ENCODE measurements around the gene NAT8L.

Gene NAT8L

GRCh38 chr4:2071912-2072867, 13.1 kb downstream of the NAT8L start:
- no peaks in the 10 kb centered on the region for H3K9me3 Mint-ChIP-seq
- no peak overlapping the region for H3K4me3 Mint-ChIP-seq
- H3K27me3 Mint-ChIP-seq, result peaks cover 0 to 9% of the 10 kb centered on the region in 2 donors
- DNase-seq (no peak), ATAC-seq (replicated peaks) (no peak)
- H3K27ac Mint-ChIP-seq, result peak overlapping the region; percentile 20
- no peaks in the 10 kb centered on the region for H3K36me3 Mint-ChIP-seq
- no peaks in the 10 kb centered on the region for H3K4me1 Mint-ChIP-seq

- Mint-ChIP-seq H3K27me3 (peaks cover 0 to 9% of the 10 kb centered on the region in 2 donors), H3K4me3 (no peak overlapping the region), H3K9me3 (no peaks in the 10 kb centered on the region), H3K36me3 (no peaks in the 10 kb centered on the region), H3K4me1 (no peaks in the 10 kb centered on the region), H3K27ac (no peak overlapping the region)
- ATAC-seq (replicated peaks) (no peak), DNase-seq (no peak)
Measured at GRCh38 chr4:2072971-2073807, 14.1 kb downstream of the NAT8L start.

DNA sequence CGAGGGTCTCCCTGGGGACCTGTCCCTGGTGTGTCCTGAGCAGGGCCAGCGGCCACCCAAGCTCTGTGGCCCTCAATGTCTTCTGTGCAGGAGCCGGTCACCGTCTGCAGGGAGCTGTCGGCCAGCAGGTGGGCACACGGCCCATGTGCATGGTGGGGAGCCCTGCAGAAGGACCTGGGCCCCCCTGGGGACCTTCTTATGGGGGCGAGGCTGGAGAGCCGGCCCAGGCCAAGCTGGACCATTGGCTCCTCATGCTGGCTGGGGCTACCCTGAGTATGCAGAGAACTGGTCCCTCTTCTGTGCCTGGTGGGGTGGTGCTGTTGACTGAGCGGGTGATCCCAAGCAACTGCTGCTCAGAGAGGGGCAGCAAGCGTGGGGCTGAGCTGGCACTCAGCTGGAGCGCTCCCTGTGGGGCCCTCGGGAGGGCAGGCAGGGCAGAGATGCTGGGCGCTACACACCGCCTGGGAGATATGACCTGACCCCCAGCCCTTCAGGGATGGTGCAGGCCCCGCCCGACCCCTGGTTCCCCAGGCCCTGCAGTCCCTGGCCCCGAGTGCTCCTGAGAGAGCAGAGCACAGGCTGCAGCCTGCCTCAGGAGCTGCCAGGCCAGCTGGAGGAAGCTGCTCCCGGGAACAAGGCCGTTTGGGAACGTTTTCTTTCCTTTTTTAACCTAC, 14.8 kb downstream of the NAT8L start:
- no peaks in the 10 kb centered on the region for H3K9me3 Mint-ChIP-seq
- H3K4me1 Mint-ChIP-seq, result no peaks in the 10 kb centered on the region
- DNase-seq (no peak), ATAC-seq (replicated peaks) (no peak)
- no peaks in the 10 kb centered on the region for H3K36me3 Mint-ChIP-seq
- peaks cover 0 to 9% of the 10 kb centered on the region in 2 donors for H3K27me3 Mint-ChIP-seq
- H3K4me3 Mint-ChIP-seq, result no peak overlapping the region
- no peak overlapping the region for H3K27ac Mint-ChIP-seq

- Mint-ChIP-seq H3K36me3 (no peaks in the 10 kb centered on the region), H3K4me1 (no peaks in the 10 kb centered on the region), H3K27ac (no peak overlapping the region), H3K4me3 (no peak overlapping the region), H3K9me3 (peaks cover 0 to 1% of the 10 kb centered on the region in 2 donors), H3K27me3 (peaks cover 0 to 9% of the 10 kb centered on the region in 2 donors)
- ATAC-seq (replicated peaks) (no peak), DNase-seq (no peak)
Measured at GRCh38 chr4:2074588-2074987, 15.5 kb downstream of the NAT8L start.

- Mint-ChIP-seq H3K4me3 (no peak overlapping the region), H3K36me3 (no peaks in the 10 kb centered on the region), H3K27me3 (peaks cover 0 to 14% of the 10 kb centered on the region in 2 donors), H3K4me1 (no peaks in the 10 kb centered on the region), H3K27ac (no peak overlapping the region), H3K9me3 (peaks cover 0 to 1% of the 10 kb centered on the region in 2 donors)
- no peak for ATAC-seq (replicated peaks)
- no peak for DNase-seq
Measured at GRCh38 chr4:2075171-2075986, 16.3 kb downstream of the NAT8L start.

DNA sequence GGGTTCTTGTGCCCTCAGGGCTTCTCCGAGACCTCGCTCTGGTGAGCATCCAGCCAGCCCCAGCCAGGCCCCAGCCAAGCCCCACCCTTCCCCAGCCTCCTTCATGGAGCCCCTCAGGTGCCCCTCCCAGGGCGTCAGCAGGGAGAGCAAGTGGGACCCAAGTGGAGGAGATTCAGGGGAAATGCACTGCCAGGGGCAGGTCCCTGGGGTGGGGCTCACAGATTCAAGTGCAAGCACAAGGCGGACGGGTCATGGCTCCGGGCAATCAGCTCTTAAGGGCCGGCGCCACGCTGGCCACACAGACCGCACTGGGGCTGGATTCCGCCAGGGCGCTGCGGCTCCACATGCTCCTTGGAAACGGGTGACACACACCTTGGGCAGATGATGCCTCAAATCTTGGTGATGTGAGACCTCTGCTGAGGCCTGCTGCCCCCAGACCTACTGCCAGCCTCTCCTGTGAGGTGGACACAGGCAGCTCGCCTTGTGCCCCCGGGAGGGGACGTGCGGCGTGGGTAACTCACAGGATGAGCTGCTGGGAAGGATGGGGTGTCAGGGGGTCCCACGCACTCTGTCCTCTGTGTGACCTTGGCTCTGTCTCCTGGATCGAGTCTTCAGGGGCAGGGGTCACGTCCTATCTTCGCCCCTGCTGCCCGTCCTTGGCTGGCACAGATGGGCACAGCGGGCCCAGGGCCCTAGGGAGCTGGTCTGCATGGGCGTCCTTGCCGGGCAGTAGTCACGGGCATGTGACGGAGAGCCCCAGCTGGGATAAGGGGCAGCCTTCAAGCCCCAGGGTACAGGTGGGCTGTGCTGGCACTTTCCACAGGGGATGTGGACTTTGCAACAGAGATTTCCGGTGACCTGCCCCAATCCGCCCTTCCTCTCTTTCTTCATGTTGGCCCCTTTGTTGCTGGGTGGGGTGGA, 17.1 kb downstream of the NAT8L start:
- no peak for ATAC-seq (replicated peaks)

DNA sequence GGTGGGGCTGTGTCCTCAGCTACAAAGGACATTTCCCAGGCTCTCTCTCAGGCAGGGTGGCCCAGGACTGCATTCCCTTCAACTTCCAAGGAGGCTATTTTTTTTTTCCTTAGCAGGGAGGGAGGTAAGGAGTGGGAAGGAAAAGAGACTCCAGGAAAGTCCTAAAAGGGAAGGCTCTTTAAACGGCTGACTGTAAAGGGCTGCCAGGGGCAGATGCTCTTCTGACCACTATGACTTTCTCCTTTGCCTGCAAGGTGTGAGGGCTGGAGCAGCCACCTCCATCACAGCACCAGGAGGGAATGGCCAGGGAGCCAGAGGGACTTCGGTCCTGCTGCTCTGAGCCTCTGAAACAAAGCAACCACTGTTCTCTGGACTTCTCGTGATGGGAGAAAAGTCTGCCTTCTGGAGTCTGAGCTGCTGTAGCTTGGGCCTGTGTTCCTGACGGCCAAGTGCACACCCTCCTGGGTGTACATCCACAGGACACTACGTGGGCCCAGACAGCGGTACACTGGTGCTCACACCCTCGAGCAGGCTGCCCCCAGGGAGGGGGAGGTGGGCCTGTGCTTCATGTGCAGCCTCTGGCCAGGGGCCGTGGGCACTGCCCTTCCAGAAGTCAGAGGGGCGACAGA, 17.9 kb downstream of the NAT8L start:
- peaks cover 0 to 6% of the 10 kb centered on the region in 2 donors for H3K27me3 Mint-ChIP-seq
- H3K27ac Mint-ChIP-seq, result no peak overlapping the region
- DNase-seq, result no peak
- no peaks in the 10 kb centered on the region for H3K36me3 Mint-ChIP-seq
- H3K4me1 Mint-ChIP-seq, result no peaks in the 10 kb centered on the region
- H3K4me3 Mint-ChIP-seq, result no peak overlapping the region
- peaks cover 0 to 1% of the 10 kb centered on the region in 2 donors for H3K9me3 Mint-ChIP-seq
- no peak for ATAC-seq (replicated peaks)

More for the DNA sequence above, 17.1 kb downstream of the NAT8L start:
- H3K4me3 Mint-ChIP-seq, result no peak overlapping the region
- peaks cover 0 to 10% of the 10 kb centered on the region in 2 donors for H3K27me3 Mint-ChIP-seq
- no peaks in the 10 kb centered on the region for H3K36me3 Mint-ChIP-seq
- peaks cover 0 to 1% of the 10 kb centered on the region in 2 donors for H3K9me3 Mint-ChIP-seq
- H3K4me1 Mint-ChIP-seq, result no peaks in the 10 kb centered on the region
- DNase-seq, result no peak
- H3K27ac Mint-ChIP-seq, result no peak overlapping the region

DNA sequence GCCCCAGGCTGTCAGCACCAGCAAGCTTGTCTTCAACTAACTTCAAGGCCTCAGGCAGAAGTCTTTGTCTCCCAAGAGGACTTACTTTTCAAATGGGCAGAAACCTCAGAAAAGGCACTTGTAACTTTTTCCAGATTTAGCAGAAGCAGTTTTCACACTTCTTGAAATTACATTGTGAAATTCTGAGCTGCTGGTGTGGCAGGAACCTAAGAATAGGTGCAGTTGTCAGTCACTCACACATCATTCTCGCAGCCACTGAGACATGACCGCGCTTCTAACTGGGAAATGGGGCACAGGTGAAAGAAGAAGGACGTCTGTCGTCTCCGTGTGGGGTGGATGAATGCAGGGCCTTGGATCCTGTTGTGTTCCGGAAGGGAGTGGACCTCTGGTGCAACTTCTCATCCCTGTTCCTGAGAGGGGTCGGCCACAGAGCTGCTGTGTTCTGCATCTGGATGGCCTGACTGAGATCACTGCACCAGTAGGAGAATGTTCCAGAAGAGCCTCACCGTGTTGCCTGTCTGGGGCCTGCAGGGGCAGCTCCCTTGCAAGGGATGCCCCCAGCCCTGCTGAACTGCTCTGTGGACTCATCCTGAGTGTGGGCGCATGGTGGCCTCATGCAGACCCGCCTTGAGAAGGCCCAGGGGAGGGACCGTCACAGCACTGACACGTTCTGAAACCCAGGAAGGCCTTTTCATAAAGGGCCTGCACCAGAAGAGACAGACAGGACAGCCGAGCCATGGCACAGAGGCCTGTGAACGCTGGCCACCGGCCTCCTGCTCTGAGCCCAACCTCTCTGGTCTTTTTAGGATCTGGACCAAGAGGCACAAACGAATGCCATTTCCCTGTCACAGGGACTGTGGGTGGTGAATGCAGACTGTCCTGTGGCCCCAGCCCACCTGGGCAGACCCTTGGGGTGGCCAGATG, 18.7 kb downstream of the NAT8L start:
- H3K36me3 Mint-ChIP-seq, result no peaks in the 10 kb centered on the region
- no peak for DNase-seq
- no peak overlapping the region for H3K27ac Mint-ChIP-seq
- H3K4me1 Mint-ChIP-seq, result no peaks in the 10 kb centered on the region
- H3K9me3 Mint-ChIP-seq, result peaks cover 0 to 1% of the 10 kb centered on the region in 2 donors
- peaks cover 0 to 6% of the 10 kb centered on the region in 2 donors for H3K27me3 Mint-ChIP-seq
- no peak overlapping the region for H3K4me3 Mint-ChIP-seq
- peak in 1 of 2 donors; percentile 49 for ATAC-seq (replicated peaks)

DNA sequence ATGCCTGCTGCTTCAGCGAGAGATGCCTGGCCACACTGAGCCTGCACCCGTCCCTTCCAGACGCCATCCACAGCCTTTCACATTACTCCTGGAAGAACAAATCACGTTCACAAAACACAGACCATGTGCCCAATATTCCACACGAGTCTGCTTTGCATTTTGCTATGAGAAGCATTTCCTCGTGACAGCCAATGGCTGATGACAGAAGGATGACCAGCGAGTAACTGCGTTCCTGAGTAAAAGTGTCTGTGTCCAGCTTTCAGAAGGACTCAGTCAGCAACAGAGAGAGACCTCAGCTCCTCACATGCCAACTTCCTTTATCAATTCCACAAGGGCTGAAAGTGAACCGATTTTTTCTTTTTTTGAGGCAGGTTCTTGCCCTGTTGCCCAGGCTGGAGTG, 19.5 kb downstream of the NAT8L start:
- ATAC-seq (replicated peaks) (no peak), DNase-seq (no peak)
- Mint-ChIP-seq H3K27ac (no peak overlapping the region), H3K4me1 (no peaks in the 10 kb centered on the region), H3K4me3 (no peak overlapping the region), H3K27me3 (peaks cover 0 to 11% of the 10 kb centered on the region in 2 donors), H3K36me3 (no peaks in the 10 kb centered on the region), H3K9me3 (peaks cover 0 to 1% of the 10 kb centered on the region in 2 donors)

DNA sequence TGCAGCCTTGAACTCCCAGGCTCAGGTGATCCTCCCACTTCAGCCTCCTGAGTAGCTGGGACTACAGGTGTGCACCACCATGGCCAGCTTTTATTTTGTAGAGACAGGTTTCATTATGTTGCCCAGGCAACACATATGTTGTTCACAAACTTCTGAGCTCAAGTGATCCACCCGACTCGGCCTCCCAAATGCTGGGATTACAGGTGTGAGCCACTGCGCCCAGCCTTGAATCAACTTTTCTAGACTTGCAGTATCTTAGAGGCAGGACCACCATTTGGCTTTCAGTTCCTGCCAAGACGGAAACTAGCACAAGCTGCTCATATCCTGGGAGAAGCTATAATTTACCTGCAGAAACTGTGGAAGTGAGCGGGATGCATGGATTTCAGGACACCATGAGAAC, 19.9 kb downstream of the NAT8L start:
- H3K4me1 Mint-ChIP-seq, result no peaks in the 10 kb centered on the region
- H3K27ac Mint-ChIP-seq, result no peak overlapping the region
- no peak overlapping the region for H3K4me3 Mint-ChIP-seq
- peaks cover 0 to 1% of the 10 kb centered on the region in 2 donors for H3K9me3 Mint-ChIP-seq
- H3K27me3 Mint-ChIP-seq, result peaks cover 0 to 14% of the 10 kb centered on the region in 2 donors
- DNase-seq, result no peak
- no peaks in the 10 kb centered on the region for H3K36me3 Mint-ChIP-seq
- no peak for ATAC-seq (replicated peaks)

DNA sequence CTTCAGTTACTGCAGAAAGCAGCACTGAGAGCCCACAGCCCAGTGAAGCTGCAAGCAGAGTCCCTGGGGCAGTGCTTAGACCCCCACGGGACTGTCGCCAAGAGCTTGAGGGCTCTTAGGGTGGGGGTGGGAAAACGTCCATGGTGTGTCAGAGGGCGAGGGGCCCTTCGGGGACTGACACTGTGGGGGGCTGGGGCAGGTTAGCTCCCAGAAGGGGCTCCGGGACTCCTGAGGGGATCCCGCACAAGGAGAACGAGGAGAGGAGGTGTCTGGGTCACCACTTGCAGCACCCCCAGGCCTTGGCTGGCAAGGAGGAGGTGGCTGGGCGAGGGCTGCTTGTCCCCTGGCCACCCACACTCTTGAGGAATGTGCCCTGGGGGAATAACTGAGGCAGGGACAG, 20.8 kb downstream of the NAT8L start:
- Mint-ChIP-seq H3K9me3 (peaks cover 0 to 1% of the 10 kb centered on the region in 2 donors), H3K4me1 (no peaks in the 10 kb centered on the region), H3K36me3 (no peaks in the 10 kb centered on the region), H3K27ac (no peak overlapping the region), H3K27me3 (peaks cover 0 to 24% of the 10 kb centered on the region in 2 donors), H3K4me3 (no peak overlapping the region)
- no peak for DNase-seq
- no peak for ATAC-seq (replicated peaks)

Measured in stimulated activated naive B cell treated with anti-CD40 and anti-IgM and Interleukin-4, amounts not matched to agents 10 μg/mL and 1 μg/mL and 100 μg/mL, for 72 hours (primary cell).